Ishikawa (cell line): Measurements from ENCODE around the gene MTRFR.

ENCODE experiments used
- CEBPB ChIP-seq: IDR thresholded peaks from 2 replicates; pipeline ENCODE4 v1.6.1; 2012
- CREB1 ChIP-seq: IDR thresholded peaks from 2 replicates; pipeline ENCODE4 v1.6.1; 2012; ENCODE audit warnings: low read depth
- EGR1 ChIP-seq: IDR thresholded peaks from 2 replicates; pipeline ENCODE4 v1.6.1; 2012
- EP300 ChIP-seq: IDR thresholded peaks from 2 replicates; pipeline ENCODE4 v1.6.1; 2012; ENCODE audit warnings: borderline replicate concordance
- FOXM1 ChIP-seq: IDR thresholded peaks from 2 replicates; pipeline ENCODE4 v1.6.1; 2012; ENCODE audit warnings: low read depth, borderline replicate concordance
- NFIC ChIP-seq: IDR thresholded peaks from 2 replicates; pipeline ENCODE4 v1.6.1; 2012
- RAD21 ChIP-seq: IDR thresholded peaks from 2 replicates; pipeline ENCODE4 v1.6.1; 2012; ENCODE audit warnings: low read depth
- TAF1 ChIP-seq: IDR thresholded peaks from 2 replicates; pipeline ENCODE4 v1.6.1; 2012; ENCODE audit warnings: low read depth, mild to moderate bottlenecking
- TCF12 ChIP-seq: IDR thresholded peaks from 2 replicates; pipeline ENCODE4 v1.6.1; 2012; ENCODE audit warnings: low read depth
- TEAD4 ChIP-seq: IDR thresholded peaks from 2 replicates; pipeline ENCODE4 v1.6.1; 2012
- USF1 ChIP-seq: IDR thresholded peaks from 2 replicates; pipeline ENCODE4 v1.6.1; 2012
- TF ChIP-seq, protein P1 (sequence below): IDR thresholded peaks from 2 replicates; pipeline ENCODE4 v1.6.1; 2012; ENCODE audit warnings: low read depth, mild to moderate bottlenecking

DNA sequence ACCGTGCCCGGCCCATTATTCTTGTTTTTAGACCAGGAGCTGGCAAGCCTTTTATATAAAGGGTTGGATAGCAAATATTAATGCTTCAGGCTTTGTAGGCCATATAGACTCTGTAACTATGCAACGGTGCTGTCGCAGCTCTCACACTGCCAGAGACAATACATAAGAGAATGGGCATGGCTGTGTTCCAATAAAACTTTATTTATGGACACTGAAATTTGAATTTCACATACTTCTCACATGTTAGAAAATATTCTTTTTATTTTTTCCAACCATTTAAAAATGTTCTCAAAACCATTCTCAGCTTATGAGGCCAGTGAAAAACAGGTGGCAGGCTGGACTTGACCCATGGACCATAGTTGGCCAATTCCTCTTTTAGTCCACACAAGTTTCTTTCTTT, 51.4 kb downstream of the MTRFR start:
- no peak for TF ChIP-seq TAF1
- TF ChIP-seq EP300, result no peak
- TF ChIP-seq FOXM1, result no peak
- TF ChIP-seq, protein P1, sequence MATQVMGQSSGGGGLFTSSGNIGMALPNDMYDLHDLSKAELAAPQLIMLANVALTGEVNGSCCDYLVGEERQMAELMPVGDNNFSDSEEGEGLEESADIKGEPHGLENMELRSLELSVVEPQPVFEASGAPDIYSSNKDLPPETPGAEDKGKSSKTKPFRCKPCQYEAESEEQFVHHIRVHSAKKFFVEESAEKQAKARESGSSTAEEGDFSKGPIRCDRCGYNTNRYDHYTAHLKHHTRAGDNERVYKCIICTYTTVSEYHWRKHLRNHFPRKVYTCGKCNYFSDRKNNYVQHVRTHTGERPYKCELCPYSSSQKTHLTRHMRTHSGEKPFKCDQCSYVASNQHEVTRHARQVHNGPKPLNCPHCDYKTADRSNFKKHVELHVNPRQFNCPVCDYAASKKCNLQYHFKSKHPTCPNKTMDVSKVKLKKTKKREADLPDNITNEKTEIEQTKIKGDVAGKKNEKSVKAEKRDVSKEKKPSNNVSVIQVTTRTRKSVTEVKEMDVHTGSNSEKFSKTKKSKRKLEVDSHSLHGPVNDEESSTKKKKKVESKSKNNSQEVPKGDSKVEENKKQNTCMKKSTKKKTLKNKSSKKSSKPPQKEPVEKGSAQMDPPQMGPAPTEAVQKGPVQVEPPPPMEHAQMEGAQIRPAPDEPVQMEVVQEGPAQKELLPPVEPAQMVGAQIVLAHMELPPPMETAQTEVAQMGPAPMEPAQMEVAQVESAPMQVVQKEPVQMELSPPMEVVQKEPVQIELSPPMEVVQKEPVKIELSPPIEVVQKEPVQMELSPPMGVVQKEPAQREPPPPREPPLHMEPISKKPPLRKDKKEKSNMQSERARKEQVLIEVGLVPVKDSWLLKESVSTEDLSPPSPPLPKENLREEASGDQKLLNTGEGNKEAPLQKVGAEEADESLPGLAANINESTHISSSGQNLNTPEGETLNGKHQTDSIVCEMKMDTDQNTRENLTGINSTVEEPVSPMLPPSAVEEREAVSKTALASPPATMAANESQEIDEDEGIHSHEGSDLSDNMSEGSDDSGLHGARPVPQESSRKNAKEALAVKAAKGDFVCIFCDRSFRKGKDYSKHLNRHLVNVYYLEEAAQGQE, result no peak
- no peak for TF ChIP-seq TEAD4
- TF ChIP-seq CEBPB, result no peak
- no peak for TF ChIP-seq TCF12
- no peak for TF ChIP-seq RAD21
- TF ChIP-seq NFIC, result no peak
- TF ChIP-seq EGR1, result no peak
- no peak for TF ChIP-seq USF1
- no peak for TF ChIP-seq CREB1
